SK-N-SH treated with all-trans-retinoic acid at 6 μM for 48 hours (cell line): ENCODE results near the gene SAMD11.

ENCODE experiments used
- ARNTL ChIP-seq: fragments of 450-650 bp; formaldehyde crosslinking; IDR thresholded peaks from 2 replicates; pipeline ENCODE4 v1.5.0; 2020; ENCODE audit warnings: low read depth, mild to moderate bottlenecking, moderate library complexity, borderline replicate concordance
- ESRRG ChIP-seq: fragments of 250-450 bp; sonication (Bioruptor Pico); IDR thresholded peaks from 2 replicates; pipeline ENCODE4 v1.6.1; 2021; ENCODE audit warnings: mild to moderate bottlenecking
- OSR1 ChIP-seq: fragments of 250-450 bp; sonication (Bioruptor Pico); IDR thresholded peaks from 2 replicates; pipeline ENCODE4 v1.8.0; 2022; ENCODE audit warnings: moderate library complexity, mild to moderate bottlenecking, inconsistent platforms
- TOX ChIP-seq: fragments of 250-450 bp; sonication (Bioruptor Pico); IDR thresholded peaks from 2 replicates; pipeline ENCODE4 v1.8.0; 2021; ENCODE audit warnings: mild to moderate bottlenecking, moderate library complexity, borderline replicate concordance
- ZNF565 ChIP-seq: fragments of 450-650 bp; formaldehyde crosslinking; conservative IDR thresholded peaks from 2 replicates; pipeline ENCODE4 v1.5.0; 2020; ENCODE audit warnings: low read depth, mild to moderate bottlenecking, moderate library complexity
- TF ChIP-seq, protein P1 (sequence below): fragments of 250-450 bp; sonication (Bioruptor Pico); IDR thresholded peaks from 2 replicates; pipeline ENCODE4 v1.8.0; 2020; ENCODE audit warnings: mild to moderate bottlenecking, moderate library complexity, borderline replicate concordance

DNA sequence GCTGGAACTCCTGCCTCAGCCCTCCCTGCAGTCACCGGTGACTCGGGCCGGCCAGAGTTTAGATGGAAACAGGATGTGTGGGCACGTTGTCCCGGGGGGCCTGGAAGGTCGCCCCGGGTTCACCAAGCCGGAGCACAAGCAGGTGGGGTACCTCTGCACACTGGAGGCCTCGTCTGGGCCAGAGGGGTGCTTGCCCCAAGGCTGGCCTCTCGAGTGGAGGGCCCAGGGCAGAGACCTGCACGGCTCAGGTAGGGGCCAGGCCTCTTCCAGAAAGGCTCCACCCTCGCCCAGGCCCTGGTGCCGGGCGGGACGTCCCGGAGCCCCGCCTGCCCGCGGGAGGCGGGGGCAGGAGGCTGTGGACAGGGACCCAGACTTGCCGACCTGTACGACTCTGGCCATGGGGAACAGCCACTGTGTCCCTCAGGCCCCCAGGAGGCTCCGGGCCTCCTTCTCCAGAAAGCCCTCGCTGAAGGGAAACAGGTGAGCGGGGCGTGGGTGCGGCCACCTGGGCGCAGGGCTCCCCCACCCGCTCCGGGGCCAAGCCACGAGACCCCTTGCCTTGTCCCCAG is 42.5 kb downstream of the SAMD11 start, which contains the start of gene PLEKHN1:
- TF ChIP-seq ARNTL (CRISPR knock-in tag), result no peak
- TF ChIP-seq ESRRG (CRISPR knock-in tag), result no peak
- TF ChIP-seq, protein P1, sequence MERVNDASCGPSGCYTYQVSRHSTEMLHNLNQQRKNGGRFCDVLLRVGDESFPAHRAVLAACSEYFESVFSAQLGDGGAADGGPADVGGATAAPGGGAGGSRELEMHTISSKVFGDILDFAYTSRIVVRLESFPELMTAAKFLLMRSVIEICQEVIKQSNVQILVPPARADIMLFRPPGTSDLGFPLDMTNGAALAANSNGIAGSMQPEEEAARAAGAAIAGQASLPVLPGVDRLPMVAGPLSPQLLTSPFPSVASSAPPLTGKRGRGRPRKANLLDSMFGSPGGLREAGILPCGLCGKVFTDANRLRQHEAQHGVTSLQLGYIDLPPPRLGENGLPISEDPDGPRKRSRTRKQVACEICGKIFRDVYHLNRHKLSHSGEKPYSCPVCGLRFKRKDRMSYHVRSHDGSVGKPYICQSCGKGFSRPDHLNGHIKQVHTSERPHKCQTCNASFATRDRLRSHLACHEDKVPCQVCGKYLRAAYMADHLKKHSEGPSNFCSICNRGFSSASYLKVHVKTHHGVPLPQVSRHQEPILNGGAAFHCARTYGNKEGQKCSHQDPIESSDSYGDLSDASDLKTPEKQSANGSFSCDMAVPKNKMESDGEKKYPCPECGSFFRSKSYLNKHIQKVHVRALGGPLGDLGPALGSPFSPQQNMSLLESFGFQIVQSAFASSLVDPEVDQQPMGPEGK (CRISPR knock-in tag), result no peak
- no peak for TF ChIP-seq ZNF565 (CRISPR knock-in tag)
- TF ChIP-seq TOX (CRISPR knock-in tag), result no peak
- no peak for TF ChIP-seq OSR1 (CRISPR knock-in tag)
